Renal pelvis (tissue), 4 donors: ENCODE results near the gene MCTP2. TPM values are rescaled to one million over a fixed set of nuclear protein-coding genes. Genes with fewer than 3 reads are reported as not detected.

Source experiments
- DNase-seq: peaks from one replicate; pipeline ENCODE4 v3.0.0-alpha.2; 2013
- polyA plus RNA-seq, 3 donors: library from polyadenylated mRNA; unstranded; fragments of 120-200 nt; gene quantifications; one replicate each; pipeline ENCODE4 v1.2.1, GENCODE V29; 2013; ENCODE audit not compliant: insufficient read length in 3 of 3

MCTP2 gene
- polyA plus RNA-seq, 3 donors = 14.0 to 20.2 (median 15.4) TPM

GRCh38 chr15:94263341-94264273 lies 32.2 kb downstream of the MCTP2 start:
- DNase-seq = no peak

DNA sequence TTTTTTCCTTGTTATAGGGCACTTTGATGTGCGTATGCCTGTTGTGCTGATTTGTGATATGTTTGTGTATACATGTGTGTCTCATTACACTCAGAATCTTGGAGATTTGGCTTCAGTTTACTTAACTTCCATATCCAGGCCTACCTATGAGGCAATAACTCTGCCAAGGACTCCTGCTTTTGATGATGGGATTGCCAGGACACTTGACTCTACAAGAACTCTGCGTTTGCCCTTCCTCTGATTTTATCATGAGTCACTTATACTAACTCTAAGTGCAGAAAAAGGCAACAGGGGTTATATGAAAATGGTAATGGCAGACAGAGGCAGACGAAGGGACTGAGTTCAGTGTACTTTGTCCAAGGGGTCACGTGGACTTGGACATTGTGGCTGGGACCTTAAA lies 33.6 kb downstream of the MCTP2 start:
- DNase-seq = no peak

DNA sequence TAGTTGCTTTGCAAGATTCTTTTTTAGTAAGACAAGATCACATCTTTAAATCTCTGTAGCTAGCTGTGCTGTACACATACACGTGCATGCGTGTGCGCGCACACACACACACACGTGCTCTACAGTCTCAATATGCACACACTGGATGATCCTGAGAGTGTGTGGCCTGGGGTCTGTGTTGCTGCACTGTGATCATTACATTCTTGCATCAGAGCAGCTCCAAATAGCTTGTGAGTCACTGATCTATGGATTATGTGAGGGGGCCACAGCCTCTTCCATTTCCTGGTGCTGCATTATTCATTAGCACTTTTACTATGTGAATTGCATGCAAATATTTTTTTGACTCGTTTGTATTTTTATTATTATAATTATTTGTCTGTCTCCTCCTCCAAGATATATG lies 34.6 kb downstream of the MCTP2 start:
- no peak for DNase-seq

DNA sequence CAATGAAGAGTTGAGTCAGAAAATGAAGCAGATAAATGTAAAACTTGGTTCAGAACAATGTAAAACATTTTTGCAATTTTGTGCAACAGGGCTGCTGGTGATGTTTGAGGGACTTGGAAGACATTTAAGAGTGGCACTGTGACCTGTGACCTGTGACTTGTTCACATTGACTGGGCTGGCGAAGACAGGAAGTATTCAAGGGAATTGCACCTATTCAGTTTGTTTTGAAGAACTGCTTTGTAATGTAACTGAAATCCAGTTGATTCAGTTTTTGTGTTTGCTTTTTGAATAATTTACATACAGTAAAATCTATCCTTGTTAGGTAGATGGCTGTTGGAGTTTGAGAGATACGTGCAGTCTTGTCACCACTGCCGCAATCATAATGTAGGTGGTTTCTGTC lies 35.4 kb downstream of the MCTP2 start:
- no peak for DNase-seq

DNA sequence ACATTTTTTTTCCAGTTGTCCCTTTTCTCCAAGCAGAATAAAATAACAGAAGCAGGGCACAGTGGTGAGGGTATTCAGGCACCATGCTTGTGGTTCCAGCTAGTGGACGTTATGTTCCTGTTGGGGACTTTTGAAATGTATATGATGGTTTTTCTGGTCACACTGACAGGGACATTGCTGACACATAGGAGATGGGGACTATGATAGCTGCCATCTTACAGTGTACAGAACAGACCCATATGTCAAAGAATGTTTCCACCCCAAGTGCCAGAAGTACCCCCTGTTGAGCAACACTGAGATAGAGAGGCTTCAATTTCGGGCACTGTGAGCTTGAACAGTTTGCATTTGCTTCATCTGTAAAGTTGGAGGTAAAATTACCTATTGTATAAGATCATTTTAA lies 38.6 kb downstream of the MCTP2 start:
- no peak for DNase-seq

GRCh38 chr15:94270570-94270969 lies 39.2 kb downstream of the MCTP2 start:
- no peak for DNase-seq

GRCh38 chr15:94272251-94272898 lies 41.0 kb downstream of the MCTP2 start:
- no peak for DNase-seq

GRCh38 chr15:94273826-94274225 lies 42.5 kb downstream of the MCTP2 start:
- no peak for DNase-seq

GRCh38 chr15:94274745-94275144 lies 43.4 kb downstream of the MCTP2 start:
- no peak for DNase-seq

DNA sequence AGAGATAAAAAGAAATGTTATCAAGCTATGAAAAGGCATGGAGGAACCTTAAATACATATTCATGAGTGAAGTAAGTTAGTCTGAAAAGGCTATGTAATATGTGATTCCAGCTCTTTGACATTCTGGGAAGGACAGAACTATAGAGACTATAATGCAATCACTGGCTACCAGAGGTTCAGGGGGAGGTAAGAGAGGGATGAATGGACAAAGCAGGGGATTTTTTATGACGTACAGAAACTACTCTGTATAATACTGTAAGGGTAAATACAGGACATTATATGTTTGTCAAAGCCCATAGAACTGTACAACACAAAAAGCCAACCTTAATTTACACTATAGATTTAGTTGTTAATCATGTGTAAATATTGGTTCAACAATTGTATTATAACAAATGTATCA lies 46.1 kb downstream of the MCTP2 start:
- DNase-seq = no peak

GRCh38 chr15:94279736-94280135 lies 48.4 kb downstream of the MCTP2 start:
- DNase-seq = no peak

DNA sequence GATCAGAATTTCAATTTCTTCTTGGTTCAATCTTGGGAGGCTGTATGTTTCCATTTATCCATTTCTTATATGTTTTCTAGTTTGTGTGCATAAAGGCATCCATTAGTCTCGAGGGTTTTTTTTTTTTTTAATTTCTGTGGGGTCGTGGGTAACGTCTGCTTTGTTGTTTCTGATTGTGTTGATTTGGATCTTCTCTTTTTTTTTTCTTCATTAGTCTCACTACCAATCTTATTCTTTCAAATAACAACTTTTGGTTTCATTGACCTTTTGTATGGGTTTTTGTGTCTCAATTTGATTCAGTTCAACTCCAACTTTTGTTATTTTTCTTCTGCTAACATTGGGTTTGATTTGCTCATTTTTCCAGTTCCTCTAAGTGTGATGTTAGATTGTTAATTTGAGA lies 48.9 kb downstream of the MCTP2 start:
- DNase-seq = no peak

DNA sequence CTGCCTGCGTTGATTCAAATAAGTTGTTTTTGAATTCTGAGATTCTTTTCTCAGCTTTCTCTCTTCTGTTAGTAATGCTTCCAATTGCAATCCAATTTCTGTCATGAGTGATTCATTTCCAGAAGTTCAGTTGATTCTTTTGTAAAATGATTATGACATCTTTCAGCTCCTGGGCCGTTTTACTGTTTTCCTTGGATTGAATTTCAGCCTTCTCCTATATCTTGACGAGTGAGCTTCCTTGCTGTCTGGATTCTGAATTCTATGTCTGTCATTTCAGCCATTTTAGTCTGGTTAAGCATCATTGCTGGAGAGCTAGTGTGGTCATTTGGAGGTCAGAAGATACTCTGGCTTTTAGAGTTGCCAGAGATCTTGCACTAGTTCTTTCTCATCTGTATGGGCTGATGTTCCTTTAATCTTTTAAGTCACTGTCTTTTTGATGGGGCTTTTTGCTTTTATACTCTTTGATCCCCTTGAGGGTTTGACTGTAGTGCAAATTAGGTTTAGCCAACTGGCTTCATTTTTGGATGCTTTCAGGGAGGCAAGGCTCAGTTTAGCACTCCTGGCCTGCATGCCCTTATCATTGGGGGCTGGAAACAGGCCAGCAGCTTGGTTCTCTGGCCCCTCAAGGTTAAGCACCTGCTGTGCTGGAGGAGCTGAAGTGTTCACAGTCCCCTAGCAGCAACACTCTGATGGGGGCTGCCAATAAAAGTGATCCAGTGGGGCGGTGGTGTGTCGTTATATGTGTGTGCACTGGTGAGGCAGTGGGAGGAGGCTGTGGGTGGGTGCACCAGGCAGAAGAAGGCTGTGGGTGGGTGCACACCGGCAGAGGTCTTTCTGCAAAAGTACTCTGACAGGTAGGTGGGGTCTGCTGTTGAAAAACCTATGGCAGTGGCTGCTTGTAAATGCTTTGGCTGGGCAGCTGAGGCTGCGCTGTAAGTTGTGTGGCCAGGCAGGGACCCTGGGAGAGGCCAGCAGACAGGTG lies 51.2 kb downstream of the MCTP2 start:
- DNase-seq = no peak

GRCh38 chr15:94286583-94286982 lies 55.2 kb downstream of the MCTP2 start:
- DNase-seq = no peak

- no peak for DNase-seq
These were observed 56.5 kb downstream of the MCTP2 start for GRCh38 chr15:94287794-94288246.

- no peak for DNase-seq
These were observed 59.4 kb downstream of the MCTP2 start for GRCh38 chr15:94290730-94291129.

GRCh38 chr15:94293411-94294402 lies 62.3 kb downstream of the MCTP2 start:
- no peak for DNase-seq

DNA sequence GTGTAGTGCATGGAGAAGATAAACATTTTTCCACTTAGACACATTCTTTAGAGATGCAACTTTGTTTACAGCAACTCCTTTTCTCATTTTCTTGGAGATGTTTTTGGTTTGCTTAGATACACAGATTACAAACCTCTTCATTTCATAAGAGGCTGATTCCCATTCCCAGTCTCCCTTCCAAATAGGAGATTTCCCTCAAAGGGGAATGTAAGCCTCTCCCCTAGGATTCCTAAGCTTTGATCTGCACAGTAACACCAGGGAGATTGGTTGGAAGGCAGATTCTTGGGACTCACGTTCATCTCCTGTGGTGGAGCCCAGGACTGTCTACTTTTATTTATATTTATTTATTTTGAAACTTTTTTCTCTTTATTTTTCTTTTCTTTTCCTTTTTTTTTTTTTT lies 63.2 kb downstream of the MCTP2 start:
- DNase-seq = no peak

GRCh38 chr15:94295275-94295674 lies 63.9 kb downstream of the MCTP2 start:
- DNase-seq = no peak

DNA sequence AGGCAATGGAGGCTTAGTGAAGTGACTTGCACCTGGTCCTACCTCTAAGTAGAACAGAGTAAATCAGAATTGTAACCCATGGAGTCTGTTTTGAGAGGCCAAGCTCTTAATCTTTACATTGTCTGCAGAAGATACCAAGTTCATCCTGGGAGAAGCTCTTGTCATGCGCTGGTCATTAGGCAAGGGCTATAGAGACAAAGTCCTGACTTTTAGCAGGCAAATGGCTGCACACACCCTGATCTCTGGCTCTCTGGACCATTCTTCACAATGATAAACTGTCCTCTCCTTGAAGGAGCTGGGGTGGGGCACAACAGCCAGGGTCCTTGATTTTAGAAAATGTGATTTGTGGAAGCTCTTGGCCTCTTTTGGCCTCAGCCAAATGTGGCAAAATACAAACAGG lies 65.4 kb downstream of the MCTP2 start:
- DNase-seq = no peak

DNA sequence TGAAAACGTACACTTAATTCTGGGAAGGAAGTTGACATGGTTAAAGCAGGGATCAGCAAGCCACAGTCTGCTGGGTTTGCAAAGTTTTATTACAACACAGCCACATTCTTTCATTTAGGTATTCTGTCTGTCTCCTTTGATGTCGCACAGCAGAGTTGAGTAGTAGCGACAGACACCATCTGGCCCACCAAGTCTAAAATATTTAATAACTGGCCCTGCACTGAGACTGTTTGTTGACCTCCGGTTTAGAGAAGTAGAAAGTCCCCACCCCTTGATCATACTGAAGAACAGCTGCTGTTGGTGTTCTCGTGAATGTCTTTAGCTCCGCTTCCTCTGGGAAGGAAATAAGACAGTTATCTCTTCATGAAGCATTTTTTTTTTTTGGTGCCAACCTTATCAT lies 66.2 kb downstream of the MCTP2 start:
- DNase-seq = peak; percentile 14
